ACC112 (cell line): ENCODE data around the gene CATSPERE.
A peak's percentile ranks its signal among the peaks of the same experiment; 100 is the strongest.

Experiments
- H2AFZ ChIP-seq: fragments of 200-600 bp; sonication (generic); one replicate; pipeline ENCODE4 v1.6.0; 2017; ENCODE audit warnings: antibody characterized with exemption, low read length; ENCODE audit not compliant: unreplicated experiment
- H3K27ac ChIP-seq: fragments of 200-600 bp; sonication (generic); 2 replicates; pipeline ENCODE4 v1.5.1; 2014; ENCODE audit warnings: low read depth, mild to moderate bottlenecking, antibody characterized with exemption, low read length, moderate library complexity
- H3K27me3 ChIP-seq: fragments of 200-600 bp; sonication (generic); 2 replicates; pipeline ENCODE4 v1.6.1; 2014; ENCODE audit warnings: mild to moderate bottlenecking, antibody characterized with exemption, low read length, moderate library complexity, mixed read lengths; ENCODE audit not compliant: insufficient read depth
- H3K36me3 ChIP-seq: fragments of 200-600 bp; sonication (generic); 2 replicates; pipeline ENCODE4 v1.6.1; 2016; ENCODE audit warnings: mild to moderate bottlenecking, antibody characterized with exemption, low read length, moderate library complexity, mixed read lengths; ENCODE audit not compliant: insufficient read depth
- H3K4me1 ChIP-seq: fragments of 200-600 bp; sonication (generic); one replicate; pipeline ENCODE4 v1.6.1; 2016; ENCODE audit warnings: low read length, mixed read lengths; ENCODE audit not compliant: insufficient read depth, unreplicated experiment, control insufficient read depth
- H3K4me3 ChIP-seq: fragments of 200-600 bp; sonication (generic); 2 replicates; pipeline ENCODE4 v1.5.1; 2014; ENCODE audit warnings: mild to moderate bottlenecking, low read depth, low read length
- H3K79me2 ChIP-seq: fragments of 200-600 bp; sonication (generic); one replicate; pipeline ENCODE4 v1.6.0; 2016; ENCODE audit warnings: low read length; ENCODE audit not compliant: control insufficient read depth, unreplicated experiment, insufficient read depth

CATSPERE gene

GRCh38 chr1:244583358-244583982, 122.4 kb downstream of the CATSPERE start:
- no peak overlapping the region for H3K27ac ChIP-seq
- H3K4me3 ChIP-seq = no peak overlapping the region
- no peaks in the 10 kb centered on the region for H3K27me3 ChIP-seq
- H3K36me3 ChIP-seq = no peaks in the 10 kb centered on the region
- no peaks in the 10 kb centered on the region for H3K4me1 ChIP-seq
- H2AFZ ChIP-seq = no peak overlapping the region
- H3K79me2 ChIP-seq = no peaks in the 10 kb centered on the region

- Histone ChIP-seq H2AFZ (no peak overlapping the region), H3K27me3 (no peaks in the 10 kb centered on the region), H3K4me3 (no peak overlapping the region), H3K79me2 (no peaks in the 10 kb centered on the region), H3K27ac (no peak overlapping the region), H3K36me3 (no peaks in the 10 kb centered on the region), H3K4me1 (no peaks in the 10 kb centered on the region)
Measured at GRCh38 chr1:244585867-244586266, 124.8 kb downstream of the CATSPERE start.

GRCh38 chr1:244590670-244591069, 129.6 kb downstream of the CATSPERE start:
- Histone ChIP-seq H3K4me3 (no peak overlapping the region), H3K79me2 (no peaks in the 10 kb centered on the region), H3K27ac (no peak overlapping the region), H3K4me1 (no peaks in the 10 kb centered on the region), H3K36me3 (no peaks in the 10 kb centered on the region), H3K27me3 (no peaks in the 10 kb centered on the region), H2AFZ (no peak overlapping the region)

- H3K27ac ChIP-seq = no peak overlapping the region
- H3K27me3 ChIP-seq = no peaks in the 10 kb centered on the region
- H3K79me2 ChIP-seq = no peaks in the 10 kb centered on the region
- no peak overlapping the region for H2AFZ ChIP-seq
- no peak overlapping the region for H3K4me3 ChIP-seq
- peaks cover 12% of the 10 kb centered on the region for H3K4me1 ChIP-seq
- H3K36me3 ChIP-seq = no peaks in the 10 kb centered on the region
Measured at GRCh38 chr1:244598611-244599010, 137.5 kb downstream of the CATSPERE start.

GRCh38 chr1:244599937-244600350, 138.9 kb downstream of the CATSPERE start:
- H3K27me3 ChIP-seq = no peaks in the 10 kb centered on the region

GRCh38 chr1:244601336-244601735, 140.3 kb downstream of the CATSPERE start:
- peaks cover 12% of the 10 kb centered on the region for H3K4me1 ChIP-seq
- no peak overlapping the region for H3K27ac ChIP-seq
- H3K79me2 ChIP-seq = no peaks in the 10 kb centered on the region

More at GRCh38 chr1:244599937-244600350, 138.9 kb downstream of the CATSPERE start:
- Histone ChIP-seq H3K4me3 (peak overlapping the region; percentile 69), H3K4me1 (peaks cover 12% of the 10 kb centered on the region), H2AFZ (peak overlapping the region; percentile 3), H3K36me3 (no peaks in the 10 kb centered on the region), H3K79me2 (no peaks in the 10 kb centered on the region), H3K27ac (peak overlapping the region; percentile 92)

GRCh38 chr1:244603498-244603897, 142.4 kb downstream of the CATSPERE start:
- no peaks in the 10 kb centered on the region for H3K79me2 ChIP-seq
- no peak overlapping the region for H2AFZ ChIP-seq
- H3K27me3 ChIP-seq = no peaks in the 10 kb centered on the region
- peaks cover 12% of the 10 kb centered on the region for H3K4me1 ChIP-seq
- H3K27ac ChIP-seq = no peak overlapping the region
- H3K36me3 ChIP-seq = no peaks in the 10 kb centered on the region
- H3K4me3 ChIP-seq = no peak overlapping the region

More at GRCh38 chr1:244601336-244601735, 140.3 kb downstream of the CATSPERE start:
- Histone ChIP-seq H2AFZ (no peak overlapping the region), H3K36me3 (no peaks in the 10 kb centered on the region), H3K4me3 (no peak overlapping the region), H3K27me3 (no peaks in the 10 kb centered on the region)

- no peak overlapping the region for H3K27ac ChIP-seq
- H2AFZ ChIP-seq = no peak overlapping the region
- H3K36me3 ChIP-seq = no peaks in the 10 kb centered on the region
- H3K27me3 ChIP-seq = no peaks in the 10 kb centered on the region
- H3K79me2 ChIP-seq = no peaks in the 10 kb centered on the region
- H3K4me1 ChIP-seq = no peaks in the 10 kb centered on the region
- no peak overlapping the region for H3K4me3 ChIP-seq
Measured at GRCh38 chr1:244605835-244606370, 144.8 kb downstream of the CATSPERE start.

- H3K27me3 ChIP-seq = no peaks in the 10 kb centered on the region
- no peak overlapping the region for H3K4me3 ChIP-seq
- no peaks in the 10 kb centered on the region for H3K79me2 ChIP-seq
- H3K36me3 ChIP-seq = no peaks in the 10 kb centered on the region
- no peak overlapping the region for H3K27ac ChIP-seq
- no peaks in the 10 kb centered on the region for H3K4me1 ChIP-seq
- H2AFZ ChIP-seq = no peak overlapping the region
Measured at GRCh38 chr1:244614113-244614836, 153.2 kb downstream of the CATSPERE start.

GRCh38 chr1:244614879-244615278, 153.8 kb downstream of the CATSPERE start:
- no peaks in the 10 kb centered on the region for H3K79me2 ChIP-seq
- no peak overlapping the region for H3K4me3 ChIP-seq
- H3K27me3 ChIP-seq = no peaks in the 10 kb centered on the region
- H2AFZ ChIP-seq = no peak overlapping the region
- no peaks in the 10 kb centered on the region for H3K4me1 ChIP-seq
- H3K36me3 ChIP-seq = no peaks in the 10 kb centered on the region
- H3K27ac ChIP-seq = no peak overlapping the region

GRCh38 chr1:244615301-244615700, 154.2 kb downstream of the CATSPERE start:
- Histone ChIP-seq H3K4me1 (no peaks in the 10 kb centered on the region), H3K4me3 (no peak overlapping the region), H3K79me2 (no peaks in the 10 kb centered on the region), H3K27ac (no peak overlapping the region), H2AFZ (no peak overlapping the region), H3K36me3 (no peaks in the 10 kb centered on the region), H3K27me3 (no peaks in the 10 kb centered on the region)
